ENCODE measurements around the gene LENEP. TPM values are rescaled to one million over a fixed set of nuclear protein-coding genes. Genes with fewer than 3 reads are reported as not detected.

Gene LENEP
- total and polyA plus RNA-seq, 12 donors = 0.44 TPM; not detected in 11

- H3K9me3 ChIP-seq (replicated peaks in 1 of 3) = no peaks in the 10 kb centered on the region
- no peak for TF ChIP-seq CTCF (IDR thresholded peaks at IDR 0.05)
- peak in 1 of 2 donors; percentile 4 for TF ChIP-seq POLR2A (IDR thresholded peaks at IDR 0.05)
- peaks cover 60% of the 10 kb centered on the region in 2 donors for H3K4me1 ChIP-seq (replicated peaks in 1 of 2)
- peak overlapping the region; percentile 33 to 87 (median 68) for H3K4me3 ChIP-seq
- peak overlapping the region; percentile 87 to 99 (median 96) for H3K27ac ChIP-seq
- peak; percentile 75 to 87 (median 84) for DNase-seq
- WGBS, 4 donors = 0 to 1% (median 0%) methylated on average over 11 to 34 of the region's 34 CpGs; no CpG with 5 or more reads in 1 of the 4 donors
- H3K36me3 ChIP-seq (replicated peaks in 1 of 2) = no peaks in the 10 kb centered on the region
- H3K27me3 ChIP-seq = no peaks in the 10 kb centered on the region
- intact Hi-C loops (cut with DNase I) = loop anchor here in 1 of 2 donors (5.0 kb wide), 1 partner anchor 37 kb away; no protein-coding TSS in a partner anchor
Measured at GRCh38 chr1:155003766-155004351, 10.5 kb downstream of the LENEP start.

GRCh38 chr1:155004352-155005075 lies 11.1 kb downstream of the LENEP start:
- WGBS, 4 donors = 18 to 25% (median 20%) methylated on average over 5 of the region's 5 CpGs
- DNase-seq = peak in 2 of 7 donors; percentile 32 to 37
- H3K4me1 ChIP-seq (replicated peaks in 1 of 2) = peaks cover 54 to 57% of the 10 kb centered on the region in 2 donors

DNA sequence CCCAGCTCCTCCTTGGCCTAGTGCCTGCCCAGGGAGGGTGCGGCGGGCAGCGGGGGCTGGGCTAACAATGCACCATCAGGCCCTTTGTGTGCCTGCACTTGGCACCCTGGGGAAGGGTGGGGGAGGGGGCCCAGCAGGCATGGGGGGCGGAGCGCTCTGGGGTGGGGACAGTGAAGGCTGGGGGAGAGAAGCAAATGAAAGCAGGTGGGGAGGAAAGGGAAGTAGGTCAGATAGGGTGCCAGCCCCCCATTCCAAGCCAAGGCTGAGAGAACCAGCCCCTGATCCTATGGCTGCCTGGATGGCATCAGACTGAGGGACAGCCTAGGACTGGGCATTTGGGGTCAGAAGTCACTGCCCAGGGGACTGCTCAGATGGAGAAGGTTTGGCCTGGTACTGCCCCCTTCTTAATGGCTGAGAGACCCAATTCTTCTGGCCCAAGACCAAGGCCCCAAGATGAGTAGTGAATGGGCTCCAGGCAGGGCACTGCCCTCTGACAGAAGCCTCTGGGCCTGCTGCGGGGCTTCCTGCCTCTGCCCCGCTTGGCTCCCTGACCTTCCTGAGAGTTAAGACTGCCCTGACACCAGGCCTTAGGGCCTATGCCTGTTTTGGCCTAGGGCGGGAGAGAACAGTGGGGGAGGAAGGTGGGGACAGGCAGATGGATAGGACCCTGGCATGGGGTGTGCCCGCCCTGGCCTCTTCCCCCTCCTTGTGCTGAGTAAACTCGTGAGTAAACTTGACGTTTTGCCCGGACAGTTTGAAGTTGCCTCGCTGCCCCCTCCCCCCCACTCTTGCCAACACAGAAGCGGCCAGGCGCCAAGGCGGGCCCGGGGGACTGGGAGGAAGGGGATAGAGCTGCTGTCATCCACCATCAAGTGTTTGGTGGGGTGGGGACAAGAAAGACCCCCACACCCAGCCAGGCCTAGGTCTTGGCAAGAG lies 12.0 kb downstream of the LENEP start:
- H3K36me3 ChIP-seq (replicated peaks in 1 of 2) = no peaks in the 10 kb centered on the region
- H3K9me3 ChIP-seq (replicated peaks in 1 of 3) = no peaks in the 10 kb centered on the region
- H3K4me3 ChIP-seq = peak overlapping the region in 2 of 4 donors; percentile 64 to 73
- intact Hi-C loops (cut with DNase I) = no loop called here
- no peak for TF ChIP-seq CTCF (IDR thresholded peaks at IDR 0.05)
- TF ChIP-seq POLR2A (IDR thresholded peaks at IDR 0.05) = peak; percentile 19 to 80
- H3K4me1 ChIP-seq (replicated peaks in 1 of 2) = peaks cover 46 to 52% of the 10 kb centered on the region in 2 donors
- peak; percentile 89 to 95 (median 93) for DNase-seq
- H3K27ac ChIP-seq = peak overlapping the region; percentile 80 to 99 (median 96)
- 23 to 30% (median 28%) methylated on average over 9 to 17 of the region's 17 CpGs for WGBS, 4 donors
- no peaks in the 10 kb centered on the region for H3K27me3 ChIP-seq

More at GRCh38 chr1:155004352-155005075, 11.1 kb downstream of the LENEP start:
- Histone ChIP-seq H3K4me3 (peak overlapping the region in 3 of 4 donors; percentile 64 to 87 (median 73)), H3K36me3 (replicated peaks in 1 of 2) (no peaks in the 10 kb centered on the region), H3K27me3 (no peaks in the 10 kb centered on the region), H3K9me3 (replicated peaks in 1 of 3) (no peaks in the 10 kb centered on the region), H3K27ac (peak overlapping the region; percentile 80 to 99 (median 96))
- TF ChIP-seq CTCF (IDR thresholded peaks at IDR 0.05) (no peak), POLR2A (IDR thresholded peaks at IDR 0.05) (no peak)
- intact Hi-C loops (cut with DNase I) = loop anchor here in 1 of 2 donors (5.0 kb wide), 1 partner anchor 37 kb away; no protein-coding TSS in a partner anchor
